Neuronal stem cell (in vitro differentiated cells): ENCODE data around the gene SLC1A1.

Source experiments
- DNase-seq: peaks from one replicate; pipeline ENCODE4 v3.0.0-alpha.2; 2013; ENCODE audit warnings: low spot score
- H2AFZ ChIP-seq: one replicate; pipeline ENCODE4 v1.6.1; 2013; ENCODE audit warnings: mild to moderate bottlenecking, low read length, inconsistent platforms
- H2AK5ac ChIP-seq: 2 replicates; pipeline ENCODE4 v1.6.1; 2013; ENCODE audit warnings: low read depth, mild to moderate bottlenecking, inconsistent platforms, low read length, moderate library complexity, mixed read lengths
- H2BK120ac ChIP-seq: 2 replicates; pipeline ENCODE4 v1.6.1; 2013; ENCODE audit warnings: low read depth, mild to moderate bottlenecking, inconsistent platforms, low read length, moderate library complexity, mixed read lengths
- H2BK12ac ChIP-seq: one replicate; pipeline ENCODE4 v1.6.1; 2013; ENCODE audit warnings: low read length, inconsistent platforms
- H2BK15ac ChIP-seq: 2 replicates; pipeline ENCODE4 v1.6.1; 2013; ENCODE audit warnings: mild to moderate bottlenecking, low read length, inconsistent platforms, mixed read lengths
- H2BK5ac ChIP-seq: one replicate; pipeline ENCODE4 v1.6.1; 2013; ENCODE audit warnings: inconsistent platforms, mild to moderate bottlenecking, low read length, moderate library complexity
- H3K14ac ChIP-seq: one replicate; pipeline ENCODE4 v1.6.1; 2013; ENCODE audit warnings: low read length, inconsistent platforms
- H3K18ac ChIP-seq: 2 replicates; pipeline ENCODE4 v1.6.1; 2013; ENCODE audit warnings: low read length, inconsistent platforms
- H3K23ac ChIP-seq: 2 replicates; pipeline ENCODE4 v1.6.1; 2013; ENCODE audit warnings: low read depth, mild to moderate bottlenecking, mixed read lengths, low read length, inconsistent platforms; ENCODE audit not compliant: poor library complexity
- H3K27ac ChIP-seq: replicated peaks from 3 replicates; pipeline ENCODE4 v1.5.1; 2013; ENCODE audit warnings: low read length, inconsistent platforms
- H3K27me3 ChIP-seq, 3 experiments: 2 replicates each; pipeline ENCODE4 v1.6.1; 2013; ENCODE audit warnings: low read length in 3 of 3, mild to moderate bottlenecking in 2 of 3, inconsistent platforms in 1 of 3, low read depth in 1 of 3, mixed read lengths in 1 of 3, moderate library complexity in 1 of 3; ENCODE audit not compliant: control insufficient read depth in 3 of 3, insufficient read depth in 3 of 3
- H3K36me3 ChIP-seq, 2 donors: replicated peaks in 1 of 2; 2 replicates each; pipeline ENCODE4 v1.6.1; 2013; ENCODE audit warnings: low read length in 2 of 2; ENCODE audit not compliant: control insufficient read depth in 2 of 2, insufficient read depth in 2 of 2
- H3K4ac ChIP-seq: 2 replicates; pipeline ENCODE4 v1.6.1; 2013; ENCODE audit warnings: inconsistent platforms, mild to moderate bottlenecking, low read length, moderate library complexity
- H3K4me1 ChIP-seq, 2 donors: 1 replicate in 1 of 2; 2 replicates in 1 of 2; pipeline ENCODE4 v1.6.1; 2013; ENCODE audit warnings: low read length in 2 of 2, low read depth in 1 of 2; ENCODE audit not compliant: control insufficient read depth in 2 of 2, insufficient read depth in 1 of 2
- H3K4me2 ChIP-seq: one replicate; pipeline ENCODE4 v1.6.1; 2013; ENCODE audit warnings: mild to moderate bottlenecking, low read length, inconsistent platforms; ENCODE audit not compliant: insufficient read depth, poor library complexity, severe bottlenecking
- H3K4me3 ChIP-seq, 2 donors: 2 replicates each; pipeline ENCODE4 v1.5.1; 2013; ENCODE audit warnings: low read length in 2 of 2, mild to moderate bottlenecking in 2 of 2, inconsistent platforms in 1 of 2, moderate library complexity in 1 of 2
- H3K79me1 ChIP-seq: one replicate; pipeline ENCODE4 v1.6.1; 2013; ENCODE audit warnings: low read depth, mild to moderate bottlenecking, inconsistent platforms, low read length, moderate library complexity
- H3K9ac ChIP-seq: one replicate; pipeline ENCODE4 v1.6.1; 2013; ENCODE audit warnings: mild to moderate bottlenecking, low read depth, low read length, inconsistent platforms; ENCODE audit not compliant: poor library complexity
- H3K9me3 ChIP-seq, 2 donors: replicated peaks in 1 of 2; 2 replicates each; pipeline versions ENCODE3 to v1.6.1; 2013; ENCODE audit warnings: low read length in 2 of 2, mild to moderate bottlenecking in 2 of 2, inconsistent platforms in 1 of 2, low read depth in 1 of 2, mixed read lengths in 1 of 2, moderate library complexity in 1 of 2; ENCODE audit not compliant: control insufficient read depth in 2 of 2, insufficient read depth in 1 of 2
- H4K8ac ChIP-seq: one replicate; pipeline ENCODE4 v1.6.1; 2013; ENCODE audit warnings: low read depth, mild to moderate bottlenecking, inconsistent platforms, low read length, moderate library complexity
- H4K91ac ChIP-seq: one replicate; pipeline ENCODE4 v1.6.1; 2013; ENCODE audit warnings: low read length, low read depth, mild to moderate bottlenecking, inconsistent platforms; ENCODE audit not compliant: poor library complexity
- WGBS, 2 donors: extraction: QIAGEN DNeasy Blood & Tissue Kit; methylation state at CpG; one replicate each; pipeline ENCODE4 v1.1.7; 2013; ENCODE audit warnings: missing lambda C conversion rate in 2 of 2, mixed read lengths in 1 of 2; ENCODE audit not compliant: insufficient read length in 2 of 2, insufficient replicate concordance in 1 of 2; ENCODE audit errors: extremely low coverage in 2 of 2; 5-methylcytosine and 5-hydroxymethylcytosine counted together

SLC1A1 gene

GRCh38 chr9:4463824-4464223 is 26.4 kb upstream of the SLC1A1 start:
- no CpG with 5 or more reads among the region's 3 CpGs for WGBS, 2 donors
- H3K79me1 ChIP-seq: no peaks in the 10 kb centered on the region
- H4K91ac ChIP-seq: no peak overlapping the region

GRCh38 chr9:4464911-4465513 is 25.3 kb upstream of the SLC1A1 start:
- no peak overlapping the region for H2BK12ac ChIP-seq
- no peak overlapping the region for H2BK120ac ChIP-seq
- H3K4me1 ChIP-seq: no peaks in the 10 kb centered on the region
- H4K8ac ChIP-seq: no peak overlapping the region
- H2AK5ac ChIP-seq: no peak overlapping the region
- H4K91ac ChIP-seq: no peak overlapping the region
- no peaks in the 10 kb centered on the region for H3K9me3 ChIP-seq
- no peak overlapping the region for H3K4me2 ChIP-seq
- no peak overlapping the region for H3K9ac ChIP-seq
- no peak overlapping the region for H2AFZ ChIP-seq
- H3K14ac ChIP-seq: no peak overlapping the region
- no peak overlapping the region for H3K18ac ChIP-seq
- no peak overlapping the region for H2BK15ac ChIP-seq
- no peak overlapping the region for H3K27ac ChIP-seq
- no peak overlapping the region for H3K23ac ChIP-seq
- no peaks in the 10 kb centered on the region for H3K36me3 ChIP-seq
- no peak overlapping the region for H2BK5ac ChIP-seq
- DNase-seq: no peak
- no CpG with 5 or more reads among the region's 11 CpGs for WGBS, 2 donors
- H3K4me3 ChIP-seq: no peak overlapping the region
- no peaks in the 10 kb centered on the region for H3K27me3 ChIP-seq
- no peaks in the 10 kb centered on the region for H3K79me1 ChIP-seq
- no peak overlapping the region for H3K4ac ChIP-seq

More at GRCh38 chr9:4463824-4464223, 26.4 kb upstream of the SLC1A1 start:
- Histone ChIP-seq H3K23ac (no peak overlapping the region), H3K9ac (no peak overlapping the region), H2AFZ (no peak overlapping the region), H3K18ac (no peak overlapping the region), H3K36me3 (no peaks in the 10 kb centered on the region), H3K4ac (no peak overlapping the region), H2AK5ac (no peak overlapping the region), H3K4me2 (no peak overlapping the region), H2BK120ac (no peak overlapping the region), H3K27me3 (no peaks in the 10 kb centered on the region), H3K14ac (no peak overlapping the region), H3K4me3 (no peak overlapping the region), H2BK5ac (no peak overlapping the region), H2BK12ac (no peak overlapping the region), H2BK15ac (no peak overlapping the region), H3K4me1 (no peaks in the 10 kb centered on the region), H3K27ac (no peak overlapping the region), H4K8ac (no peak overlapping the region), H3K9me3 (no peaks in the 10 kb centered on the region)
- no peak for DNase-seq

DNA sequence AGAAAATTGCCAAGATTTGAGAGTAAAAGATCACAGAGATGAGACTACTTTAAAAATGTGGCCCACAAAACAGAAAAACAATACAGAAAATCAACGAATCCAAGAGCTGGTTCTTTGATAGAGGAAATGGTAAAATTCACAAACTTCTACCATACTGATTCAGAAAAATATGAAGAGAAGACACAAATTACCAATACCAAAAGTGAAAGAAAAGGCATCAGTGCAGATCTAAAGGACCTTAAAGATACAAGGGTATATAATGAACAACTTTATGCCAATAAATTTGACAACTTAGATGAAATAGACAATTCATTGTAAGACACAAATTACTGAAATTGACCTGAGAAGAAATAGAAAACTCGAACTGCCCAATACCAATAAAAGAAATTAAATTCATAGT is 24.4 kb upstream of the SLC1A1 start:
- Histone ChIP-seq H3K36me3 (no peaks in the 10 kb centered on the region), H2BK5ac (no peak overlapping the region), H2AK5ac (no peak overlapping the region), H2BK12ac (no peak overlapping the region), H2BK120ac (no peak overlapping the region), H4K8ac (no peak overlapping the region), H3K4ac (no peak overlapping the region), H3K4me2 (no peak overlapping the region), H3K18ac (no peak overlapping the region), H3K79me1 (no peaks in the 10 kb centered on the region), H3K27me3 (no peaks in the 10 kb centered on the region), H4K91ac (no peak overlapping the region), H3K9me3 (no peaks in the 10 kb centered on the region), H3K9ac (no peak overlapping the region), H3K4me3 (no peak overlapping the region), H2BK15ac (no peak overlapping the region), H3K23ac (no peak overlapping the region), H2AFZ (no peak overlapping the region), H3K4me1 (no peaks in the 10 kb centered on the region), H3K27ac (no peak overlapping the region), H3K14ac (no peak overlapping the region)
- no CpG with 5 or more reads among the region's 2 CpGs for WGBS, 2 donors
- no peak for DNase-seq

- Histone ChIP-seq H3K4me2 (no peak overlapping the region), H3K36me3 (no peaks in the 10 kb centered on the region), H2BK120ac (no peak overlapping the region), H4K91ac (no peak overlapping the region), H3K23ac (no peak overlapping the region), H3K18ac (no peak overlapping the region), H3K27ac (no peak overlapping the region), H2BK5ac (no peak overlapping the region), H3K9ac (no peak overlapping the region), H3K9me3 (no peaks in the 10 kb centered on the region), H4K8ac (no peak overlapping the region), H3K14ac (no peak overlapping the region), H2BK12ac (no peak overlapping the region), H3K79me1 (no peaks in the 10 kb centered on the region), H3K4me3 (no peak overlapping the region), H3K27me3 (no peaks in the 10 kb centered on the region), H2AFZ (no peak overlapping the region), H2AK5ac (no peak overlapping the region), H3K4me1 (no peaks in the 10 kb centered on the region), H2BK15ac (no peak overlapping the region), H3K4ac (no peak overlapping the region)
- WGBS, 2 donors: no CpG with 5 or more reads among the region's 1 CpG
- DNase-seq: no peak
These were observed 15.0 kb upstream of the SLC1A1 start for GRCh38 chr9:4475301-4475700.
